GM19025 (cell line): ENCODE data around the gene ARHGEF26.
"Not testable (repeated sequence)": the region's sequence is repeated elsewhere in the genome, so short reads cannot be mapped to it uniquely, and the experiment has no call there.

Source experiments
- ATAC-seq: cut with Tn5 transposase; IDR thresholded peaks from one replicate; pipeline ENCODE4 v1.9.1; 2021; ENCODE audit warnings: mild to moderate bottlenecking, low read depth, moderate library complexity; ENCODE audit not compliant: unreplicated experiment

ARHGEF26 gene, protein sequence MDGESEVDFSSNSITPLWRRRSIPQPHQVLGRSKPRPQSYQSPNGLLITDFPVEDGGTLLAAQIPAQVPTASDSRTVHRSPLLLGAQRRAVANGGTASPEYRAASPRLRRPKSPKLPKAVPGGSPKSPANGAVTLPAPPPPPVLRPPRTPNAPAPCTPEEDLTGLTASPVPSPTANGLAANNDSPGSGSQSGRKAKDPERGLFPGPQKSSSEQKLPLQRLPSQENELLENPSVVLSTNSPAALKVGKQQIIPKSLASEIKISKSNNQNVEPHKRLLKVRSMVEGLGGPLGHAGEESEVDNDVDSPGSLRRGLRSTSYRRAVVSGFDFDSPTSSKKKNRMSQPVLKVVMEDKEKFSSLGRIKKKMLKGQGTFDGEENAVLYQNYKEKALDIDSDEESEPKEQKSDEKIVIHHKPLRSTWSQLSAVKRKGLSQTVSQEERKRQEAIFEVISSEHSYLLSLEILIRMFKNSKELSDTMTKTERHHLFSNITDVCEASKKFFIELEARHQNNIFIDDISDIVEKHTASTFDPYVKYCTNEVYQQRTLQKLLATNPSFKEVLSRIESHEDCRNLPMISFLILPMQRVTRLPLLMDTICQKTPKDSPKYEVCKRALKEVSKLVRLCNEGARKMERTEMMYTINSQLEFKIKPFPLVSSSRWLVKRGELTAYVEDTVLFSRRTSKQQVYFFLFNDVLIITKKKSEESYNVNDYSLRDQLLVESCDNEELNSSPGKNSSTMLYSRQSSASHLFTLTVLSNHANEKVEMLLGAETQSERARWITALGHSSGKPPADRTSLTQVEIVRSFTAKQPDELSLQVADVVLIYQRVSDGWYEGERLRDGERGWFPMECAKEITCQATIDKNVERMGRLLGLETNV

DNA sequence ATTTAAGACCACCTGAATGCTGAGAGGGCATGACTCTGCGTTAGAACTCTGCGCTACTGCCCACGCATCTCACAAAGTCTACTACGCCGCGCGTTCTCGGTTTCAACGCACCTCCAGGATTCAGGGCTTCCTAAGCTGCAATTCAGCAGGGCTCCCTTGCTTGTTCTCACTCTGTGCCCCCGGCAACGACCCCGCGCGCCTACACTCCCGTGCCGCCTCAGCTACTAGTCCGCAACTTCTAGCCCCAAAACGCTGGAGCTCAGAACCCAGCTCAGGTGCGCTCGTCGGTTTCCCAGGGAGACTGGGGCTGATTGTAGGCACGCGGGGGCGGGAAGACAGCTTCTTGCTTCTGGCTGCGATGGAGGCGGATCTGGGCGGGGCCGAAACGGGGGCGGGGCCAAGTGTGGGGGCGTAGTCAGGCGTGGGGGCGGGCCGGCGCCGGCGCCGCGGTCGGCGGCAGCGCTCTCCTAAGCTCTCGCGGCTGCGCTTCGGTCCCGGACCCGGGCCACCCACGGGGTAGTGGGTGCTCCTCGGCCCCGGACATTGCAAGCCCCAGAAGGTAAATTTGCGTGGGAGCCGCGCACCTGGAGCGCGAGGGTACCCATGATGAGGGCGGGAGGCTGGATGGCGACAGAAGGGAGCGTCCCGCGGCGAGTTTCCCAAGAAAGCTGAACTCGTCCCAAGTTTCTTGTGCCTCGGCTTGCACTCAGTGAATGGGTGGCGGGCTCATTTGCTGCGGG is at the start of gene ARHGEF26:
ARHGEF26 (plus strand) TSS at position 430 of the 740 bp plus-strand sequence. CDS start 603 bp downstream, outside the sequence.
- ATAC-seq, result peak; percentile 76

DNA sequence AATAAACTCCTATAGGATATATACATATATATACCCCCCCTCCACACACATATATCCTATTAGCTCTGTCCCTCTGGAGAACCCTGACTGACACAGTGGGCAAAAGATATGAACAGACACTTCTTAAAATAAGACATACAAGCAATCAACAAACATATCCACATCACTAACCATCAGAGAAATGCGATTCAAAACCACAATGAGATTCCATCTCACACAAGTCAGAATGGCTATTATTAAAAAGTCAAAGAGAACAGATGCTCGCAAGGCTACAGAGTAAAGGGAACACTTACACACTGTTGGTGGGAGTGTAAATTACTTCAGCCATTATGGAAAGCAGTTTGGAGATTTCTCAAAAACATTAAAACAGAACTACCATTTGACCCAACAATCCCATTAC is 46.2 kb upstream of the ARHGEF26 start:
- no peak for ATAC-seq

GRCh38 chr3:154078672-154079071 is 42.5 kb upstream of the ARHGEF26 start:
- ATAC-seq, result no peak

GRCh38 chr3:154081305-154081704 is 39.9 kb upstream of the ARHGEF26 start:
- no peak for ATAC-seq

DNA sequence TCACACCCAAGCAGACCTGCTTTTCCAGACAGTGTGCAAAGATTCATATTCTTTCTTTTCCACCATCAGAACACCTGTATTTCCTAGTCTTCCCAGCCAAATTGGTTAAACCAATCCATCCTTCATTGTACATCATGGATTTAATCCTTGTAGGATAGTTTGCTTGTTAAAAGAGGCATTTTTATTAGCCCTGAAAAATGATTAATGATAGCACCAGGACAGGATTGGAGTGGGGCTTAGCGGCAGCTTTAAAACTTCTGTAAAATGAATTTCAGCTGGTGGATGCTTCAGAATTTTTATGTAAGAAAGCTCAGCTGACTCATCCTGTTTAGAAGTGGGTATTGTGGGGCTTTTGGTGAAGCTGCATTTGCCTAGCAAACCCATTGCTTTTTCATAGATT is 36.1 kb upstream of the ARHGEF26 start:
- no peak for ATAC-seq

DNA sequence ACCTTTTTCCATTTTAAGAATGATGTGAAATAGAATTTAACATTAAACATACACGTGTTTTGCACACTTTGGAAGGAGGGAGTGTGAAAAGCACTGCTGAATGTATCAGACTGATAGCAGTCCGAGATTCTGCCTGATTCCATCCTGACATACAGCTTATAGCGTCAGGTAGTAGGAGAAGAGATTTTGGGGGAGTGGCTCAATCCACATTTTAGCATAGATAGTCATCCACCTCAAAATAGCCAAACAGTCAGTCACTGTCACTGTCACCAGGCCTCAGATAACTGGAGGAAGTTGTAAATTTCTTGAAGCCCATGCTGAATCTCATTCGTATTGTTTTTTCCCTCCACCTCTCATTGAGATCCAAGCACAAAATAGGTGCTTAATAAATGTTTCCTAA is 35.4 kb upstream of the ARHGEF26 start:
- ATAC-seq, result no peak

DNA sequence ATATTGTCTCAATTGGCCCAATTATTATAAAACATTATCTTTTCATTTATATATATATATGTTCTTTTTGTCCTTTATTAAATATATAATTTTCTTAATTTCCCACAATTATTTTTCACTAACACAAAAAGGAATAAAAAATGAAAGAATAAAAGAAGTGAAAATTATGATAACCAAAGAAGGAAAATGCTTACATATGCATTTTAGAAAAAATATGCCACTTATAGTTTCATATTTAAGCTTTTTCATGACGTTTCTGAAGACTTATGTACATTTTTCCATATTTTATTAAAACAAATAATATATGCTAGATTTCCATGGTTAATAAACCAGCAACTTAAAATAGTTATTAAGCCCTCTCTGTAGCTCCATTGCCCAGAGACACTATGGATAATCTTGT is 34.9 kb upstream of the ARHGEF26 start:
- no peak for ATAC-seq

- ATAC-seq, result not testable (repeated sequence)
Measured at GRCh38 chr3:154087756-154088480, 33.3 kb upstream of the ARHGEF26 start.

- ATAC-seq, result no peak
Measured at GRCh38 chr3:154089421-154090420, 31.5 kb upstream of the ARHGEF26 start.

DNA sequence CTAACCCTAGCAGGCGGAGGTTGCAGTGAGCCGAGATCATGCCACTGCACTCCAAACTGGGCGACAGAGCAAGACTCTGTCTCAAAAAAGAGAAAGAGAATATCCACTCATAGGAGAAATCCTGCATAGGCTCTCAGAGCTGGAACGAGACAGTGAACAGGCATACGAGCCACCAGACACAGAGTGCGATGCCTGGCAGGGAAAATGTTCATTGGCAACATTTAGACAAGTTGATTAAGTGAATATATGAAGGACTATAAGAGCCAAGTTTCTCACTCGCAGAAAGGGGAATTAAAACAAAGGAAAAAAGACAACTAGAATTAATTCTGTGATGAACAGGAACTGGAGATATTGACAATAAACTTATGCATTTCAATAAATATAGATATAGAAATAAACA is 27.1 kb upstream of the ARHGEF26 start:
- ATAC-seq, result no peak

DNA sequence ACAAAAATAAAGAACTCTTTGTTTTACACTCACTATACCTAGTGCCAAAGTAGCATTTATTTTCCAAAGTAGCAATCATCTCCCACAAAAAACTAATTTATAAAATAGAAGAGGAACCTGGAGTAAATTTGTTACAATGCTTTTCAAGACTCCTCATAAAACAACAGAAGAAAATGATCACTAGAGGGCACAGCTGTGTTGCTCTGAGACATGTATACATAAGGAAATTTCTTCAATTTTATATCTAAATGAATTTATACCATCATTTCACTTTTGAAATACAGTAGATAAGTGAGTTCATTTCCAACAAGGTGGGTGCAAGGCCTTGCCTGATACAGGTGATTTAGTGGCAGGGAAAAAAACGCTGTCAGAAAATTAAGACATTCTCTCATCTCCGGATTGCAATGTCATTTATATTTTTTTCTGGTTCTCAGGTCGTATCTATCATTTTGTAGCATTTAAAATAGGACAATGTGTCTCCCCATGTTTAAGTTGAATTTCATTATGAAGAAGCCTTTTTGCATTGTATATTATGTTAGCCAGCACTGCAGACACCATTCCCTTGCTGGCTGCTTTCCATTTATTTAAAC is 25.3 kb upstream of the ARHGEF26 start:
- ATAC-seq, result no peak

GRCh38 chr3:154098376-154098775 is 22.8 kb upstream of the ARHGEF26 start:
- no peak for ATAC-seq

GRCh38 chr3:154100556-154100955 is 20.6 kb upstream of the ARHGEF26 start:
- no peak for ATAC-seq

DNA sequence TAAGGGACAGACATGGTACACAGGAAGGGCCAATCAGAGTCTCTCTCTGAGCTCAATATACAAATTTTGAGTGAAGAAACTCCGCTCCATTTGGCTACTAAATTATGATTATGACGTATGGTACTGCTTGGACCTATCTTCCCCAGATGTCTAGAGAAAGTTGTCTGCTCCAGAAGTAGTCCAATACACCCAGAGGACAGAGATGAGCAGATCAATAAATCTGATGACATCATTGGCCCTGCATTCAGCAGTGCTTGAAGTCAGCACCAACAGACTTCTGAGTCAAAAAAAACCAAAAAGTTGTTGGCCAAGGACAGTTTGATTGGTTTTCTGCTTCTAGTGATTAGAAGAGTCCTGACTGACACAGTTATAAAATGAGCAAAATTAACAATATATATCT is 19.9 kb upstream of the ARHGEF26 start:
- no peak for ATAC-seq

GRCh38 chr3:154102225-154102624 is 19.0 kb upstream of the ARHGEF26 start:
- no peak for ATAC-seq

- ATAC-seq, result no peak
Measured at GRCh38 chr3:154105218-154105975, 15.8 kb upstream of the ARHGEF26 start.

DNA sequence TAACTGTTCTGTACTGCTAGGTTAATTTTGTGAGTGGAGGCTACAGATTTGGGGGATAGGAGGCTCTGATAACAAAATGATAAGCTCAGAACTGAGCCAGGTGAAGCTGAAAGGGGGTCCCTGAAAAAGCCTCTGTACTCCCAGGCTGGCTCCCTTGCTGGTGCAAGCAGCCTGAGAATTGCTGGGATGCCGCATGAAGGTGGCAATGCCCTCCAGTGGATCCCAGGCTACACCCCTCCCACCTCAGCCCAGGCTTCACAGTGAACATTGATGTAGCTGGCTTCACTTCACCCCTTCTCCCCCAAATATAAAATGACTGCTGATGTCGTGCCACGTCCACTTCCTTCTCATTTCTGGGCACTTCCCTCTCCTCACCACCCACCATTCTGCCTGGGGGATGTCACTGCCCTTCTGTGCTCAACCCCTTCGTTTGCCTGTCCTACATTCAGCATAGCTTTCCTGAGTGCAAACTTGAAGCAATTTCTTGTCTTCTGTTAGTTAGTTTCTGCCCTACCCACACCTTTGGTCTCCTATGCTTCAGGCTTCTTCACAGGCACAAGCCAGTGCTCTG is 9.7 kb upstream of the ARHGEF26 start:
- ATAC-seq, result no peak
